Endothelial cell (in vitro differentiated cells): ENCODE results near the gene SLC23A2. TPM values are rescaled to one million over a fixed set of nuclear protein-coding genes. Genes with fewer than 3 reads are reported as not detected.

ENCODE experiments used
- DNase-seq: peaks from one replicate; pipeline ENCODE4 v3.0.0; 2021; ENCODE audit warnings: low spot score
- H3K27ac Mint-ChIP-seq: one replicate; pipeline ENCODE4 v1.8.0; 2021; ENCODE audit warnings: mixed read lengths, inconsistent platforms; ENCODE audit not compliant: unreplicated experiment
- H3K27me3 Mint-ChIP-seq: one replicate; pipeline ENCODE4 v1.8.0; 2021; ENCODE audit warnings: mild to moderate bottlenecking, moderate library complexity, mixed read lengths, inconsistent platforms; ENCODE audit not compliant: unreplicated experiment
- H3K36me3 Mint-ChIP-seq: one replicate; pipeline ENCODE4 v1.8.0; 2021; ENCODE audit warnings: mild to moderate bottlenecking, low read depth, mixed read lengths, inconsistent platforms; ENCODE audit not compliant: unreplicated experiment
- H3K4me1 Mint-ChIP-seq: one replicate; pipeline ENCODE4 v1.8.0; 2021; ENCODE audit warnings: mild to moderate bottlenecking, mixed read lengths, inconsistent platforms; ENCODE audit not compliant: unreplicated experiment
- H3K4me3 Mint-ChIP-seq: one replicate; pipeline ENCODE4 v1.8.0; 2021; ENCODE audit warnings: mild to moderate bottlenecking, mixed read lengths, inconsistent platforms; ENCODE audit not compliant: unreplicated experiment
- H3K9me3 Mint-ChIP-seq: one replicate; pipeline ENCODE4 v1.8.0; 2021; ENCODE audit warnings: mixed read lengths, inconsistent platforms; ENCODE audit not compliant: unreplicated experiment
- total RNA-seq: library from RNA; stranded (reverse); fragmentation: NEBNext Ultra II Directional; extraction: Animal tissue kit (Norgen Biotek cat#: 25700); gene quantifications from one replicate; pipeline ENCODE4 v1.2.1, GENCODE V29; 2021; ENCODE audit not compliant: unreplicated experiment
- TF ChIP-seq, protein P1 (sequence below): fragments of 200-600 bp; sonication (generic); IDR thresholded peaks from one replicate; pipeline ENCODE4 v1.5.0; 2021; ENCODE audit warnings: antibody characterized with exemption; ENCODE audit not compliant: unreplicated experiment

SLC23A2 gene
- total RNA-seq, 1 donor from 2014 or later = 71.3 TPM

DNA sequence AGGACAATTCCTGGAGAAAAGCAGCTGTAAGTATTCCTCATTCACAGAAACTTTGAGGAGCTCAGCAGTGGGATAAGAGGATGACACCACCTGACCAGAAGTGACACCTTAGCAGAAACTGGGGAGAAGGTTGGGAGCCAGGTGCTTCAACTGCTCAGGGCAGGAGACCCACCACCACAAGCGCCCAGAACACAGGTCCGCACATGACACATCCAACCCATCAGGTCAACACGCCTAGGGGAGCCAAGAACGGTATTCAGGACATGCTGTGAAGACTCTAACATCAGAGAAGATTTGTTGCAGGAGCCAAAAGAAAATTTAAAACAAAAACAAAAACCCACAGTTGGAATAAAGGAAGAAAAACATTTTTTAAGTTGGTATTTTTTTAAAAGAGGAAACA lies 50.5 kb downstream of the SLC23A2 start:
- H3K4me1 Mint-ChIP-seq = peaks cover 49% of the 10 kb centered on the region
- H3K27me3 Mint-ChIP-seq = no peaks in the 10 kb centered on the region
- TF ChIP-seq, protein P1, sequence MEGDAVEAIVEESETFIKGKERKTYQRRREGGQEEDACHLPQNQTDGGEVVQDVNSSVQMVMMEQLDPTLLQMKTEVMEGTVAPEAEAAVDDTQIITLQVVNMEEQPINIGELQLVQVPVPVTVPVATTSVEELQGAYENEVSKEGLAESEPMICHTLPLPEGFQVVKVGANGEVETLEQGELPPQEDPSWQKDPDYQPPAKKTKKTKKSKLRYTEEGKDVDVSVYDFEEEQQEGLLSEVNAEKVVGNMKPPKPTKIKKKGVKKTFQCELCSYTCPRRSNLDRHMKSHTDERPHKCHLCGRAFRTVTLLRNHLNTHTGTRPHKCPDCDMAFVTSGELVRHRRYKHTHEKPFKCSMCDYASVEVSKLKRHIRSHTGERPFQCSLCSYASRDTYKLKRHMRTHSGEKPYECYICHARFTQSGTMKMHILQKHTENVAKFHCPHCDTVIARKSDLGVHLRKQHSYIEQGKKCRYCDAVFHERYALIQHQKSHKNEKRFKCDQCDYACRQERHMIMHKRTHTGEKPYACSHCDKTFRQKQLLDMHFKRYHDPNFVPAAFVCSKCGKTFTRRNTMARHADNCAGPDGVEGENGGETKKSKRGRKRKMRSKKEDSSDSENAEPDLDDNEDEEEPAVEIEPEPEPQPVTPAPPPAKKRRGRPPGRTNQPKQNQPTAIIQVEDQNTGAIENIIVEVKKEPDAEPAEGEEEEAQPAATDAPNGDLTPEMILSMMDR = no peak
- peaks cover 5% of the 10 kb centered on the region for H3K36me3 Mint-ChIP-seq
- H3K4me3 Mint-ChIP-seq = no peak overlapping the region
- H3K9me3 Mint-ChIP-seq = no peaks in the 10 kb centered on the region
- no peak for DNase-seq
- H3K27ac Mint-ChIP-seq = peak overlapping the region; percentile 94

- DNase-seq = no peak
- Mint-ChIP-seq H3K4me1 (peaks cover 48% of the 10 kb centered on the region), H3K36me3 (peaks cover 5% of the 10 kb centered on the region), H3K27ac (peak overlapping the region; percentile 94), H3K27me3 (no peaks in the 10 kb centered on the region), H3K9me3 (no peaks in the 10 kb centered on the region), H3K4me3 (no peak overlapping the region)
- TF ChIP-seq, protein P1 = no peak
Measured at GRCh38 chr20:4950437-4950836, 50.9 kb downstream of the SLC23A2 start.

DNA sequence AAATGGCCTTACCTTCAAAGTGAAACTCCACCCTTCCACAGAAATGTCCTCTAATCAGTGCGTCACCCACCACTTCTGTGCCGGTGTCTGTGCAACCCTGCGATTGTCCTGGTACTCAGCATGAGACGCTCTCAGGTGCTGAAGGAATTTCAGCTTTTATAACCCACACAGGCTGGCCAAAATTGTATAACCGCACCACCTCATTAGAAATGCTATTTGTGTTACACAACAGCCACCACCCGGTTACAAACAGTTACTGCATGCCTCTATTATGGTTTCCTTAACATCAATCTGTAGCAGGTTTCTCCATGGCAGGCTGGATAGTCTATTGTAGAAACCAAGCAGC lies 51.5 kb downstream of the SLC23A2 start:
- Mint-ChIP-seq H3K27ac (peak overlapping the region; percentile 32), H3K4me1 (peaks cover 45% of the 10 kb centered on the region), H3K4me3 (no peak overlapping the region), H3K36me3 (peaks cover 5% of the 10 kb centered on the region), H3K9me3 (no peaks in the 10 kb centered on the region), H3K27me3 (no peaks in the 10 kb centered on the region)
- DNase-seq = peak; percentile 16
- TF ChIP-seq, protein P1 = peak; percentile 41

- no peak overlapping the region for H3K4me3 Mint-ChIP-seq
- H3K27ac Mint-ChIP-seq = no peak overlapping the region
- no peaks in the 10 kb centered on the region for H3K27me3 Mint-ChIP-seq
- DNase-seq = no peak
- H3K36me3 Mint-ChIP-seq = peaks cover 5% of the 10 kb centered on the region
- no peaks in the 10 kb centered on the region for H3K9me3 Mint-ChIP-seq
- TF ChIP-seq, protein P1 = no peak
- H3K4me1 Mint-ChIP-seq = peaks cover 46% of the 10 kb centered on the region
Measured at GRCh38 chr20:4947817-4948559, 53.3 kb downstream of the SLC23A2 start.

GRCh38 chr20:4946986-4947385 lies 54.3 kb downstream of the SLC23A2 start:
- Mint-ChIP-seq H3K9me3 (no peaks in the 10 kb centered on the region), H3K36me3 (peaks cover under 1% of the 10 kb centered on the region), H3K27me3 (no peaks in the 10 kb centered on the region), H3K4me3 (no peak overlapping the region), H3K4me1 (peaks cover 56% of the 10 kb centered on the region), H3K27ac (no peak overlapping the region)
- TF ChIP-seq, protein P1 = no peak
- DNase-seq = no peak
